AG04449 (cell line): ENCODE data around the gene NUMA1.

Experiments
- CTCF ChIA-PET: fragments of 350-600 bp; formaldehyde crosslinking; extraction: SDS; loops from one replicate; lab custom pipeline; 2021; ENCODE audit warnings: antibody characterized with exemption; lab: Yijun Ruan, JAX
- POLR2A ChIA-PET: fragments of 400-600, 350-600 bp; formaldehyde crosslinking; extraction: SDS; loops from one replicate; lab custom pipeline; 2020; ENCODE audit warnings: antibody characterized with exemption, inconsistent platforms; lab: Yijun Ruan, JAX
- DNase-seq: peaks from one replicate; pipeline ENCODE4 v3.0.0-alpha.2; 2010; ENCODE audit warnings: low read depth, low spot score
- H3K4me3 ChIP-seq: 2 replicates; pipeline ENCODE4 v1.5.1; 2011; ENCODE audit warnings: low read depth, mild to moderate bottlenecking, control low read depth, low read length
- CTCF ChIP-seq: IDR thresholded peaks from one replicate; pipeline ENCODE4 v1.5.1; 2011; ENCODE audit warnings: mild to moderate bottlenecking, moderate library complexity, low read length, control low read depth, inconsistent platforms; ENCODE audit not compliant: insufficient read depth; ENCODE audit errors: missing control alignments

Gene NUMA1

GRCh38 chr11:72039031-72039855, 41.1 kb downstream of the NUMA1 start:
- POLR2A ChIA-PET, result interaction anchor here (1.2 kb wide), 1 partner anchor 19 kb away, joined by 3 read pairs; no protein-coding TSS in a partner anchor
- peak overlapping the region; percentile 63 for H3K4me3 ChIP-seq
- no peak for DNase-seq
- CTCF ChIA-PET, result interaction anchor here (0.6 to 4.2 kb wide), 13 partner anchors 9 to 392 kb away, joined by 3 to 40 read pairs (median 8); no protein-coding TSS in a partner anchor
- no peak for TF ChIP-seq CTCF

- DNase-seq, result no peak
- CTCF ChIA-PET, result interaction anchor here (0.6 to 4.2 kb wide), 12 partner anchors 9 to 393 kb away, joined by 3 to 40 read pairs (median 8); no protein-coding TSS in a partner anchor
- TF ChIP-seq CTCF, result no peak
- H3K4me3 ChIP-seq, result peak overlapping the region; percentile 63
- POLR2A ChIA-PET, result interaction anchor here (0.7 to 1.2 kb wide), 3 partner anchors 13 to 53 kb away, joined by 3 to 4 read pairs (median 3); no protein-coding TSS in a partner anchor
These were observed 41.9 kb downstream of the NUMA1 start for GRCh38 chr11:72038491-72038890.

- no peak for DNase-seq
- H3K4me3 ChIP-seq, result peak overlapping the region; percentile 63
- ChIA-PET POLR2A (interaction anchor here (0.7 to 1.2 kb wide), 3 partner anchors 13 to 54 kb away, joined by 3 to 4 read pairs (median 3); no protein-coding TSS in a partner anchor), CTCF (interaction anchor here (0.6 to 16.6 kb wide), 12 partner anchors 8 to 395 kb away, joined by 3 to 231 read pairs (median 6); no protein-coding TSS in a partner anchor)
- no peak for TF ChIP-seq CTCF
These were observed 42.6 kb downstream of the NUMA1 start for GRCh38 chr11:72037554-72038311.

- no peak for DNase-seq
- ChIA-PET CTCF (interaction anchor here (1.1 to 23.7 kb wide), 5 partner anchors 11 to 145 kb away, joined by 4 to 540 read pairs (median 31); partner anchors contain the start of gene LAMTOR1), POLR2A (no interaction called here)
- no peak for TF ChIP-seq CTCF
- H3K4me3 ChIP-seq, result no peak overlapping the region
These were observed 43.7 kb downstream of the NUMA1 start for GRCh38 chr11:72036687-72037086.

GRCh38 chr11:72030472-72031045, 49.8 kb downstream of the NUMA1 start:
- TF ChIP-seq CTCF, result no peak
- ChIA-PET POLR2A (interaction anchor here (1.4 kb wide), 1 partner anchor 10 kb away, joined by 5 read pairs; no protein-coding TSS in a partner anchor), CTCF (interaction anchor here (1.3 to 23.7 kb wide), 8 partner anchors 9 to 401 kb away, joined by 3 to 540 read pairs (median 13); partner anchors contain the start of gene LAMTOR1)
- no peak overlapping the region for H3K4me3 ChIP-seq
- no peak for DNase-seq
